Measurements from ENCODE around the gene SUSD2.

DNA sequence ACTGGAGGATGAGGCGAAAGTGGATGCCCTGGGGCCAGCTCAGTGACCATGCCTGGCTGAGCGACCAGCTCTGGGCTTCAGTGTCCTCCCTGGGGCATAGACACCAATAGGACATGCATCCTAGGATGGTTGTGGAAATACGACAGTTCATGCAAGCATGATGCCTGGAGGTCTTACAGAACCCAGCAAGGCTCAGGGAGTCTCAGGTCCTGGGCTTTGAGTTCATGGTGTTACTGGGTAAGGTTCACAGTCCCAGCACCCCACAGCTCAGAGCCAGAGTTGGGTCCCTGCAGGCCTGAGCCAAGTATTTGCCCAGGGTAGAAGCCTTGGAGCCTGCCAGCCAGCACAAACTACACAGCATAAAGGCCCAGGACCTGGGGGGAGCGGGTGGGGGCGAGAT is 4.2 kb upstream of the SUSD2 start:
- TF ChIP-seq EP300 (IDR thresholded peaks at IDR 0.05; ENCODE audit: low read length) (no peak), SIN3A (IDR thresholded peaks at IDR 0.05; ENCODE audit: borderline replicate concordance in 2 of 2, control insufficient read depth in 1 of 2, low read depth in 2 of 2, low read length in 2 of 2) (no peak), NRF1 (conservative IDR thresholded peaks at IDR 0.05 in 1 of 2, IDR thresholded peaks at IDR 0.05 in 1 of 2) (no peak), SRF (CRISPR knock-in tag; IDR thresholded peaks at IDR 0.05) (no peak), OTX1 (CRISPR knock-in tag; IDR thresholded peaks at IDR 0.05) (no peak), SP1 (CRISPR knock-in tag; IDR thresholded peaks at IDR 0.05) (no peak), ZNF586 (CRISPR knock-in tag; conservative IDR thresholded peaks at IDR 0.05) (no peak)
- TF ChIP-seq, protein P1, sequence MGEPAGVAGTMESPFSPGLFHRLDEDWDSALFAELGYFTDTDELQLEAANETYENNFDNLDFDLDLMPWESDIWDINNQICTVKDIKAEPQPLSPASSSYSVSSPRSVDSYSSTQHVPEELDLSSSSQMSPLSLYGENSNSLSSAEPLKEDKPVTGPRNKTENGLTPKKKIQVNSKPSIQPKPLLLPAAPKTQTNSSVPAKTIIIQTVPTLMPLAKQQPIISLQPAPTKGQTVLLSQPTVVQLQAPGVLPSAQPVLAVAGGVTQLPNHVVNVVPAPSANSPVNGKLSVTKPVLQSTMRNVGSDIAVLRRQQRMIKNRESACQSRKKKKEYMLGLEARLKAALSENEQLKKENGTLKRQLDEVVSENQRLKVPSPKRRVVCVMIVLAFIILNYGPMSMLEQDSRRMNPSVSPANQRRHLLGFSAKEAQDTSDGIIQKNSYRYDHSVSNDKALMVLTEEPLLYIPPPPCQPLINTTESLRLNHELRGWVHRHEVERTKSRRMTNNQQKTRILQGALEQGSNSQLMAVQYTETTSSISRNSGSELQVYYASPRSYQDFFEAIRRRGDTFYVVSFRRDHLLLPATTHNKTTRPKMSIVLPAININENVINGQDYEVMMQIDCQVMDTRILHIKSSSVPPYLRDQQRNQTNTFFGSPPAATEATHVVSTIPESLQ (CRISPR knock-in tag; IDR thresholded peaks at IDR 0.05), result no peak
